Measurements from ENCODE around the gene STPG3. TPM values are rescaled to one million over a fixed set of nuclear protein-coding genes. Genes with fewer than 3 reads are reported as not detected.
A peak's percentile ranks its signal among the peaks of the same experiment; 100 is the strongest.

Gene STPG3
- total and polyA plus RNA-seq, 9 of the 15 experiments (the other 6 are each of a cell fraction or from before 2014, with no cell fraction given) = not detected

- TF ChIP-seq ZNF408 (CRISPR knock-in tag; IDR thresholded peaks at IDR 0.05; ENCODE audit: low read depth) (no peak), POU5F1 (IDR thresholded peaks at IDR 0.05; ENCODE audit: borderline replicate concordance, low read depth, low read length, partially characterized antibody) (no peak), MCM3 (IDR thresholded peaks at IDR 0.05) (no peak), ZNF57 (CRISPR knock-in tag; IDR thresholded peaks at IDR 0.05) (0 out of 2 replicates have a peak, but pooled peaks have one; percentile 31), SRSF1 (IDR thresholded peaks at IDR 0.05; ENCODE audit: low read depth, low read length) (no peak), ZNF583 (CRISPR knock-in tag; IDR thresholded peaks at IDR 0.05) (peak; percentile 91), ZNF239 (CRISPR knock-in tag; IDR thresholded peaks at IDR 0.05) (peak; percentile 20; the same call in 1 of the 2 replicates), TAF15 (IDR thresholded peaks at IDR 0.05; ENCODE audit: low read depth, low read length) (no peak), CAMTA2 (CRISPR knock-in tag; conservative IDR thresholded peaks at IDR 0.05) (no peak), ZNF274 (IDR thresholded peaks at IDR 0.05; ENCODE audit: borderline replicate concordance, low read depth, low read length) (no peak), SUPT5H (IDR thresholded peaks at IDR 0.05) (no peak), MGA (IDR thresholded peaks at IDR 0.05) (no peak; the same call in 1 of the 2 replicates), MTF1 (CRISPR knock-in tag; IDR thresholded peaks at IDR 0.05; ENCODE audit: borderline replicate concordance) (no peak), TEAD2 (tag; IDR thresholded peaks at IDR 0.05) (no peak), MCM2 (IDR thresholded peaks at IDR 0.05; ENCODE audit: low read depth) (no peak), ELK3 (CRISPR knock-in tag; IDR thresholded peaks at IDR 0.05) (no peak), ZNF316 (IDR thresholded peaks at IDR 0.05) (peak; percentile 33), POLR3A (IDR thresholded peaks at IDR 0.05; ENCODE audit: borderline replicate concordance, extremely low read depth, insufficient read depth, insufficient read length) (no peak), STAT5B (CRISPR knock-in tag; IDR thresholded peaks at IDR 0.05) (no peak)
Observed at GRCh38 chr9:137218754-137219271, 32.3 kb upstream of the STPG3 start (continued).
